ENCODE results near the gene EZH1. TPM values are rescaled to one million over a fixed set of nuclear protein-coding genes. Genes with fewer than 3 reads are reported as not detected.

Gene EZH1
- total and polyA plus RNA-seq, 10 of the 15 experiments (the other 5 are each of a cell fraction or from before 2014, with no cell fraction given), result 6.1 to 43.3 (median 16.8) TPM

DNA sequence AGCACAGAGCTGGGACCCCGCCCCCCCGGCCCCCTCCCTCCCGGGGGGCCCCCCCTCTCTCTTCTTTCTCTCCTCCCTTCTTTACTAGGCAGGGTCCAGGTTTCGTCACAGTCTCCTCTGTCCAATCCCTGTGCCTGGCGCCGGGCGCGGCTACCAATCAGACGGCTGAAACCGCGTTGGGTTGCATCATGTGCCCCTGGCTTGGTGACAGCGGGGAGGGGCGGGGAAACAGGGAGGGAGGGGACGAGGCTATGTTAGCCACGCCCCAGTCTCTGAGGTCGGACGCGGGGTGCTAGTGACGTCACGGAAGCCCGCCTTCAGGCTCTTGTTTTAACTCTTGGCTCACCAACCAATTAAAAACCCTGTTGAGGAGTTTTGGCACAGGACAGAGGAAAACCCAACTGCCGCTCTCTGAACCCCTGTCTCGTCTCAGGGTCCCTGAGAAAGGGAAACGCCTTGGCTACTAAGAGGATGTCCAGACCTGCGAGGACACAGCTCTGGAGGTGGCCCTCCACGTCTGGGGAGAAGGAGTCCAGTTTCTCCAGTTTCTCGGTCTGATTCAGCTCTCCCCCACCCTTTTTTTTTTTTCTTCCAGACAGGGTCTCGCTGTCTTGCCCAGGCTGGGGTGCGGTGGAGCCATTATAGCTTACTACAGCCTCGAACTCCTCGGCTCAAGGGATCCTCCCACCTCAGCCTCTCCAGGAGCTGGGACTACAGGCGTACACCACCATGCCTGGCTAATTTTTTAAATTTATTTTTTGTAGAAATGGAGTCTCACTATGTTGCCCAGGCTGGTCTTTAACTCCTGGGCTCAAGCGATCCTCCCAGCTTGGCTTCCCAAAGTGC, 67.6 kb downstream of the EZH1 start:
- WGBS (ENCODE audit: insufficient coverage, insufficient replicate concordance, low lambda C conversion rate, missing lambda C conversion rate), result 4% methylated on average over 30 of the region's 33 CpGs
- intact Hi-C loops (cut with micrococcal nuclease; ENCODE audit: unreplicated experiment), result loop anchor here (1.0 kb wide), 1 partner anchor 68 kb away; the partner anchor contains the start of genes RETREG3 and TUBG1
- Histone ChIP-seq H3K79me2 (ENCODE audit: control insufficient read depth, insufficient read depth, low read length) (peaks cover 68% of the 10 kb centered on the region), H3K9ac (ENCODE audit: control insufficient read depth, insufficient read depth, low read length) (peak overlapping the region; percentile 70), H2AFZ (ENCODE audit: control insufficient read depth, low read depth, low read length) (peak overlapping the region; percentile 35; the same call in 1 of the 2 replicates), H3K4me1 (ENCODE audit: control insufficient read depth, insufficient read depth, low read length) (peaks cover 19% of the 10 kb centered on the region), H3K4me3 (peak overlapping the region; percentile 98), H3K27ac (ENCODE audit: control insufficient read depth, insufficient read depth) (peak overlapping the region; percentile 93), H3K27me3 (replicated peaks in 1 of 2; ENCODE audit: control insufficient read depth in 2 of 2, insufficient read depth in 2 of 2, low read length in 1 of 2) (no peaks in the 10 kb centered on the region), H4K20me1 (ENCODE audit: control insufficient read depth, insufficient read depth) (no peaks in the 10 kb centered on the region), H3K4me2 (ENCODE audit: control insufficient read depth, insufficient read depth) (peak overlapping the region; percentile 95), H3K9me3 (replicated peaks; ENCODE audit: control insufficient read depth, insufficient read depth, low read length) (no peaks in the 10 kb centered on the region), H3K36me3 (ENCODE audit: control insufficient read depth in 2 of 2, insufficient read depth in 2 of 2, low read length in 1 of 2) (peaks cover 0 to 11% of the 10 kb centered on the region in 2 experiments; a peak in 3 of 4 replicates)
- DNase-seq (ENCODE audit: low read depth, low spot score) (peak; percentile 99), FAIRE-seq (peak; percentile 97), ATAC-seq (peak; percentile 71)
- no TSS peak for BruUV-seq (replicated peaks)
- ChIA-PET SMC1A (ENCODE audit: uncharacterized antibody, unreplicated experiment) (interaction anchor here (1.1 to 8.3 kb wide), 10 partner anchors 18 to 99 kb away, joined by 3 to 124 read pairs (median 7); partner anchors contain the start of genes PSMC3IP, RETREG3, TUBG1 and TUBG2), CTCF (interaction anchor here (0.8 to 10.1 kb wide), 10 partner anchors 10 to 129 kb away, joined by 3 to 239 read pairs (median 13); partner anchors contain the start of genes PSMC3IP, RETREG3, TUBG1 and TUBG2), POLR2A (interaction anchor here (0.9 to 6.6 kb wide), 14 partner anchors 14 to 494 kb away, joined by 3 to 120 read pairs (median 8); partner anchors contain the start of genes NAGLU, PSMC3IP, RETREG3 and TUBG1), RAD21 (ENCODE audit: unreplicated experiment) (interaction anchor here (0.9 to 6.5 kb wide), 11 partner anchors 18 to 321 kb away, joined by 3 to 152 read pairs (median 4); partner anchors contain the start of genes NAGLU, PSMC3IP, RETREG3 and RPL27)
- in situ Hi-C loops (cut with MboI), result no loop called here
- TF ChIP-seq, protein P1, sequence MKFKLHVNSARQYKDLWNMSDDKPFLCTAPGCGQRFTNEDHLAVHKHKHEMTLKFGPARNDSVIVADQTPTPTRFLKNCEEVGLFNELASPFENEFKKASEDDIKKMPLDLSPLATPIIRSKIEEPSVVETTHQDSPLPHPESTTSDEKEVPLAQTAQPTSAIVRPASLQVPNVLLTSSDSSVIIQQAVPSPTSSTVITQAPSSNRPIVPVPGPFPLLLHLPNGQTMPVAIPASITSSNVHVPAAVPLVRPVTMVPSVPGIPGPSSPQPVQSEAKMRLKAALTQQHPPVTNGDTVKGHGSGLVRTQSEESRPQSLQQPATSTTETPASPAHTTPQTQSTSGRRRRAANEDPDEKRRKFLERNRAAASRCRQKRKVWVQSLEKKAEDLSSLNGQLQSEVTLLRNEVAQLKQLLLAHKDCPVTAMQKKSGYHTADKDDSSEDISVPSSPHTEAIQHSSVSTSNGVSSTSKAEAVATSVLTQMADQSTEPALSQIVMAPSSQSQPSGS (IDR thresholded peaks at IDR 0.05; ENCODE audit: low read length), result no peak
- peak in 1 of 2 experiments; percentile 78; a peak in 1 of 4 replicates for TF ChIP-seq CEBPB (IDR thresholded peaks at IDR 0.05; ENCODE audit: borderline replicate concordance in 1 of 2, low read depth in 2 of 2, low read length in 2 of 2)
- TF ChIP-seq, protein P2, sequence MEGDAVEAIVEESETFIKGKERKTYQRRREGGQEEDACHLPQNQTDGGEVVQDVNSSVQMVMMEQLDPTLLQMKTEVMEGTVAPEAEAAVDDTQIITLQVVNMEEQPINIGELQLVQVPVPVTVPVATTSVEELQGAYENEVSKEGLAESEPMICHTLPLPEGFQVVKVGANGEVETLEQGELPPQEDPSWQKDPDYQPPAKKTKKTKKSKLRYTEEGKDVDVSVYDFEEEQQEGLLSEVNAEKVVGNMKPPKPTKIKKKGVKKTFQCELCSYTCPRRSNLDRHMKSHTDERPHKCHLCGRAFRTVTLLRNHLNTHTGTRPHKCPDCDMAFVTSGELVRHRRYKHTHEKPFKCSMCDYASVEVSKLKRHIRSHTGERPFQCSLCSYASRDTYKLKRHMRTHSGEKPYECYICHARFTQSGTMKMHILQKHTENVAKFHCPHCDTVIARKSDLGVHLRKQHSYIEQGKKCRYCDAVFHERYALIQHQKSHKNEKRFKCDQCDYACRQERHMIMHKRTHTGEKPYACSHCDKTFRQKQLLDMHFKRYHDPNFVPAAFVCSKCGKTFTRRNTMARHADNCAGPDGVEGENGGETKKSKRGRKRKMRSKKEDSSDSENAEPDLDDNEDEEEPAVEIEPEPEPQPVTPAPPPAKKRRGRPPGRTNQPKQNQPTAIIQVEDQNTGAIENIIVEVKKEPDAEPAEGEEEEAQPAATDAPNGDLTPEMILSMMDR (IDR thresholded peaks at IDR 0.05 in 2 of 3, conservative IDR thresholded peaks at IDR 0.05 in 1 of 3; ENCODE audit: control insufficient read depth in 2 of 3, extremely low read depth in 1 of 3, insufficient read depth in 1 of 3, low read depth in 3 of 3, low read length in 3 of 3), result no peak
- TF ChIP-seq, protein P3, sequence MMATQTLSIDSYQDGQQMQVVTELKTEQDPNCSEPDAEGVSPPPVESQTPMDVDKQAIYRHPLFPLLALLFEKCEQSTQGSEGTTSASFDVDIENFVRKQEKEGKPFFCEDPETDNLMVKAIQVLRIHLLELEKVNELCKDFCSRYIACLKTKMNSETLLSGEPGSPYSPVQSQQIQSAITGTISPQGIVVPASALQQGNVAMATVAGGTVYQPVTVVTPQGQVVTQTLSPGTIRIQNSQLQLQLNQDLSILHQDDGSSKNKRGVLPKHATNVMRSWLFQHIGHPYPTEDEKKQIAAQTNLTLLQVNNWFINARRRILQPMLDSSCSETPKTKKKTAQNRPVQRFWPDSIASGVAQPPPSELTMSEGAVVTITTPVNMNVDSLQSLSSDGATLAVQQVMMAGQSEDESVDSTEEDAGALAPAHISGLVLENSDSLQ (IDR thresholded peaks at IDR 0.05), result peak; percentile 48; the same call in 1 of the 2 replicates
- TF ChIP-seq, protein P4, sequence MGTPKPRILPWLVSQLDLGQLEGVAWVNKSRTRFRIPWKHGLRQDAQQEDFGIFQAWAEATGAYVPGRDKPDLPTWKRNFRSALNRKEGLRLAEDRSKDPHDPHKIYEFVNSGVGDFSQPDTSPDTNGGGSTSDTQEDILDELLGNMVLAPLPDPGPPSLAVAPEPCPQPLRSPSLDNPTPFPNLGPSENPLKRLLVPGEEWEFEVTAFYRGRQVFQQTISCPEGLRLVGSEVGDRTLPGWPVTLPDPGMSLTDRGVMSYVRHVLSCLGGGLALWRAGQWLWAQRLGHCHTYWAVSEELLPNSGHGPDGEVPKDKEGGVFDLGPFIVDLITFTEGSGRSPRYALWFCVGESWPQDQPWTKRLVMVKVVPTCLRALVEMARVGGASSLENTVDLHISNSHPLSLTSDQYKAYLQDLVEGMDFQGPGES (IDR thresholded peaks at IDR 0.05), result peak; percentile 64
- TF ChIP-seq RAD21 (IDR thresholded peaks at IDR 0.05; ENCODE audit: insufficient read depth, low read depth, low read length), result no peak
- no peak for TF ChIP-seq MTA3 (IDR thresholded peaks at IDR 0.05; ENCODE audit: borderline replicate concordance, low read length)
- no peak for TF ChIP-seq SMAD1 (IDR thresholded peaks at IDR 0.05; ENCODE audit: low read depth, partially characterized antibody)
- TF ChIP-seq, protein P5, sequence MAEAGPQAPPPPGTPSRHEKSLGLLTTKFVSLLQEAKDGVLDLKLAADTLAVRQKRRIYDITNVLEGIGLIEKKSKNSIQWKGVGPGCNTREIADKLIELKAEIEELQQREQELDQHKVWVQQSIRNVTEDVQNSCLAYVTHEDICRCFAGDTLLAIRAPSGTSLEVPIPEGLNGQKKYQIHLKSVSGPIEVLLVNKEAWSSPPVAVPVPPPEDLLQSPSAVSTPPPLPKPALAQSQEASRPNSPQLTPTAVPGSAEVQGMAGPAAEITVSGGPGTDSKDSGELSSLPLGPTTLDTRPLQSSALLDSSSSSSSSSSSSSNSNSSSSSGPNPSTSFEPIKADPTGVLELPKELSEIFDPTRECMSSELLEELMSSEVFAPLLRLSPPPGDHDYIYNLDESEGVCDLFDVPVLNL (IDR thresholded peaks at IDR 0.05; ENCODE audit: low read depth, low read length), result peak; percentile 59; the same call in 1 of the 2 replicates
- TF ChIP-seq ZZZ3 (IDR thresholded peaks at IDR 0.05; ENCODE audit: control insufficient read depth, insufficient read length, low read depth), result no peak

Data from GM12878 (cell line).